NCI-H1105 (cell line): ENCODE data around the gene BDKRB2.
A peak's percentile ranks its signal among the peaks of the same experiment; 100 is the strongest.

Source experiments
- DNase-seq: peaks from one replicate; lab custom pipeline; 2025; lab: John Stamatoyannopoulos, UW

BDKRB2 gene

DNA sequence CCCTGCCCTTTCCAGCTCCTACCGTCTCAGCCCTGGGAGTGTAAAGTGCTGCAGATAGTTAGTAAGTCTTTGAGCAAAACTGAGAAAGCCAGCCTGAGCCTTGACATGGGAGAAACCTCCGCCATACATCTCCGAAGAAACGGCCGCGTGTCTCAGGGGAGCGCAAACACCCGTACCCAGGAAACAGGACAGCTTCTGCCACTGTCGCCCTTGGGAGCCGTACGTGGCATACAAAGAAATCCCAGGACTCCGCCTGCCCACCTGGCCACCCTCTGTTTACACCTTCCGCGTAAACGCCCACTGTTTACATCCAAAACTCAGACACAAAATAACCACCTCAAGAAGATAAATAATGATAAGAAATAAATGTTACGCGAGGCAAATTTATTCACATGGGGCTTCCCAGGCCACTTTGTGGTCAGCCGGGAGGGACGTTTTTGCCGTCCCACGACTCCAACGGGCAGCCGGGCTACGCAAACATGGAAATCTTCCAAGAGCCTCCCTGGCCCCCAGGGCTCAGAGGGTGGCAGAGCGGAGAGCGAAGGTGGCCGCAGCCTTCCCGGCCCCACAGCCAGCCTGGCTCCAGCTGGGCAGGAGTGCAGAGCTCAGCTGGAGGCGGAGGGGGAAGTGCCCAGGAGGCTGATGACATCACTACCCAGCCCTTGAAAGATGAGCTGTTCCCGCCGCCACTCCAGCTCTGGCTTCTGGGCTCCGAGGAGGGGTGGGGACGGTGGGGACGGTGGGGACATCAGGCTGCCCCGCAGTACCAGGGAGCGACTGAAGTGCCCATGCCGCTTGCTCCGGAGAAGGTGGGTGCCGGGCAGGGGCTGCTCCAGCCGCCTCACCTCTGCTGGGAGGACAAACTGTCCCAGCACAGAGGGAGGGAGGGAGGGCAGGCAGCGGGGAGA, at the start of gene BDKRB2:
BDKRB2 (plus strand) TSS at position 689 of the 908 bp plus-strand sequence. CDS start 32,269 bp downstream, outside the sequence.
- DNase-seq, result peak; percentile 86

DNA sequence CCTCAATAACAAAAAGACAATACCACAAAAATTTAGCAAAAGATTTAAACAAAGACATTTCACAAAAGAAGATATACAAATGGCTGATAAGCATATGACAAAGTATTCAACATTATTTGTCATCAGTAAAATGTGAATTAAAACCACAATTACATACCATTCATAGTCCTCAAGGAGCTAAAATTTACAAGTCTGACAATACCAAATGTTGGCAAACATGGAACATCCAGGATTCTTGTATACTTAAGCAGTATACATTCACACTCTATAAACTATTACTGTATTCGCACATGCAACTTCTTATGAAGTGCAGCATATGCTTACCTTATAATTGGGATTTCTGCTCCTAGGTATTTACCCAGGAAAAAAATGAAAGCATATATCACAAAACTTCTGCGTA, 49.7 kb upstream of the BDKRB2 start:
- no peak for DNase-seq

DNA sequence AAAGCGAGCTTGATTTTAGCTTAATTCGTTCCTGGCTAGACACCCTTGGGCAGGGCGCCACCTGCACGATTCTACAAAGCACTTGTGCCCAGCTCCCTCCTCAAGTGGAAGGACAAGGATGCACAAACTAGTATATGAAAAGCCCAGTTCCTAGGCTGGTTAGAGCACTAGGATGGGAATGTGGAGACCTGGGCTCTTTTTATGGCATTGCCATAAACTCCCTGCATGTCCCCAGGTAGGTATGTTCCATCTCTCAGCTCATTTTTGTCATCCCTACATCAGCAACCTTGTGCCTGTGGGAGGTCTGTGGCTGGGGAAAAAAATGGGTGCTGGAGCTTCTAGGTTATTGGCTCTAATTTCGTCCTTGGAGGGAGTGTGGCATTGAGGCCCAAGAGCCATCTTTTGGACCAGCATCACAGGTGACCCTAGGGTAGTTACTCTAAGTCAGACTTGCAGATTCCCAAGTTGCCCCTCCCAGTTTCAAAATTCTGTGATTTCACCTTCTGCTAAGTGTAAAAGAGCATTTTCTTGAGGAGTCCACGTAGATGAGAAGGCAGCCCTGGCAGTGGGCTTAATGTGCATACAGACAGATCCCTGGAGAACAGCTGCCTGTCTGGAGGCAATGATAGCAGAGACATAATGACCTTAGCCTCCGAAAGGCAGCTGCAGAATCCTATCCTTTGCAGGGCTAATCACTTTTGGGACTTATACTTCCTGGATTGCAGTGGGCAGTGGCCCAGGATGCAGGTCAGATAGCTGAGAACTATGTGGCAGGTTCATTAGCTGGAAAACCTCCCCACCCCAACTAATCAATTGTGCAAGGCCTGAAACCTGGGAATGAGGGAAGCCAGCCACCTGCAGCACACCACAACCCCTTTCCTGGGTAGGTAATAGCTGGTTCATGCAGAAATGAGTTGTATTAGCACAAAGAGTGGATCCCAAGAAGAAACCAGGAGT, 47.6 kb upstream of the BDKRB2 start:
- no peak for DNase-seq

DNA sequence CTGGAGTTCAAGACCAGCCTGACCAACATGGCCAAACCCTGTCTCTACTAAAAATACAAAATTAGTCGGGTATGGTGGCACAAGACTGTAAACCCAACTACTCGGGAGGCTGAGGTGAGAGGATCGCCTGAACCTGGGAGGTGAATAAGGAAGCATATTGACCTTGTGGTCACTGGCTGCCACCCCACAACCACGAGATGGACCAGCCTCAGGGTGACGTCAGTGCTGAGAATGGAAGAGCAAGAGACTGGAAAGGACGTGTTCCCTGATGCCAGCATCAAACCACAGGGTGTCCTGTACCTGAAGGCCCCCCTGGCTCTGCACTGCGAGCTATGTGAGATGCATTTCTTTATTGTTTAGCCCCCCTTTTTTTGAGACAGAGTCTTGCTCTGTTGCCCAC, 45.9 kb upstream of the BDKRB2 start:
- no peak for DNase-seq

DNA sequence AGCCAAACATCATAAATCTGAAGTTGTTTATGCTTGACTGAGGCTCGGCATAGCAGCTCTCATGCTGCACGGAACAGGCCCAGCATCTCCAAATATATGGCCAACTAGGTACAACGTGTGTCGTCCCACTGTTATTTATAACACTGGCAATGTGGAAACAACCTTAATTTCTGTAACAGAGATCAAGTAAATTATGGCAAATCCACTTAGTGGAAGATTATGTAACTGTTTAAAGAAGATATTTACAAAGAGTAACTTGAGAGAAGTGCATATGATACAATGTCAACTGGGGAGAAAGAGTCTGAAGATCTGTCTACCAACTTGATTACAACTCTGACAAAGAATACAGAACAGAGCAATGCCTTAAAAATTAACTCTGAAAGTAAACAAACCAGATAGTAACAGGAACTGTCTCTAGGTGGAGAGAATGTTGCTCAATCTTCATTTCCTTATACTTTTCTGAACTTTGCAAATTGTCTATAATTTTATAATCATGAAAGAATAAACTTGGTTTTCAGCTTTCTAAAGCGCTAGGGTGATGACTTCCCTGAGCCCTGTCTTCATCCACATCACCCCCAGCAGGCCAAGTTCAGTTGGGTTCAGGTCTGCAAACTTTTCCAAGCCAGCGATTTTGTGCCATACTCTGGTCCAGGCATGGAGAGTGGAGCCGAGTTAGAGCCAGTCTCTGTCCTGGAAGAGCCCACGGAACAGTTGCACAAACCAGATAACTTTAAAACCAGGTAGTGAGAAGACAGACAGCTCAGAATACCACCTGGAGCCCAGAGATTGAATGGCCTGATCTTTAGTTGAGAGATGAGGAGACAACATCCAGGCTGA, 44.3 kb upstream of the BDKRB2 start:
- no peak for DNase-seq

DNA sequence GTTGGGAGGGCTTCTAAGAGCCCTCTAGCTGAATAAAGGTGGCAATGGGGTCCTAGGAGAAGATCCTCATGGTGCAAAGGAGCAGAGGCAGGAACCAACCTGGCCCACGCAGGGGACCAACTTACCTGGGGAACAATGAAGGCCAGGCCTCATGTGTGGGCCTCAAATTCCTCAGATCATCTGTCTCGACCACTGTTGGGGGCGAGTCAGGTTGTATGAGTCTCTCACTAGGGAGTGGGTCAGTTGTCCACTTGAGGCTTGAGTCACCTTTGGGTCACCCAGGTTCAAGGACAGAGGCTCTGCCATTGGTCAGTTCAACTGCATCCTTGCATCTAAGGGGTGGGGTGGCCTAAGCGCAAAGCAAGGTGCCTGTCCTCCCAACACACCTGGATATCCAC, 43.7 kb upstream of the BDKRB2 start:
- no peak for DNase-seq

DNA sequence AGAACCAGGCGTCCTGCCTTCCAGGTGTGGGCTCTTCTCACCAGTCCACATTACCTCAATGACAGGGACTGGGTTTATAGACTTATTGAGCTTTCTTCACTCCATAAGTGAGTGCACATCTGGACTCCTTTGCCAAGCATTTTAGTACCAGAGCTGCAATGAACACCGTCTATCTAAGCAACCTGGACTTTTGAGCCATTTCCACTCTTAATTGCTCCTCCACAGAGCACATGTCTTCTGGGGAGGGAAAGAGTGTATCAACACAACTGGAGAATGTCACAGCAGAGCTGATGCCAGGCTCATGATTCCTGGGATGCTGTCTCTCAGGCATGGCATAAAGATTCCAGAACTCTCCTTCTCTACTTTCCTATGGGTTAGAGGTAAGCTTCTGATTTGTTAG, 43.0 kb upstream of the BDKRB2 start:
- no peak for DNase-seq

DNA sequence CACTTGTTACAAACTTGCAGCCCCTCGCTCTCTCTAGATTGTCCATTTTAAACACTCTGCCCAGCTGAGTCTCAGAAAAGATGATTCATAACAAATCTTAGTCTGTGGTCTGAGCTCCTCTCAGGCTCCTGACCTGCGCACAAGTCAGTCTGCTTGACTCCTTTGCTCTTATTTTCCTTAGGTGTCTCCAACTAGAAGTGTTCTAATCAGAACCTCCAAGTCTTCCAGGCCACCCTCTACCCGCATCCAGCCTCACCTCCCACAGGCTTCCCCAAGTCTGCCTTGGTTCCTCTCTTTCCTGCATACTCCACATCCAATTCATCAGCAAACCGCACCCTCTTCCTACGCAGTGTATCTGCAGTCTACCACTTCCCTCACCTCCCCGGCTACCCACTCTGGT, 42.4 kb upstream of the BDKRB2 start:
- DNase-seq, result no peak

DNA sequence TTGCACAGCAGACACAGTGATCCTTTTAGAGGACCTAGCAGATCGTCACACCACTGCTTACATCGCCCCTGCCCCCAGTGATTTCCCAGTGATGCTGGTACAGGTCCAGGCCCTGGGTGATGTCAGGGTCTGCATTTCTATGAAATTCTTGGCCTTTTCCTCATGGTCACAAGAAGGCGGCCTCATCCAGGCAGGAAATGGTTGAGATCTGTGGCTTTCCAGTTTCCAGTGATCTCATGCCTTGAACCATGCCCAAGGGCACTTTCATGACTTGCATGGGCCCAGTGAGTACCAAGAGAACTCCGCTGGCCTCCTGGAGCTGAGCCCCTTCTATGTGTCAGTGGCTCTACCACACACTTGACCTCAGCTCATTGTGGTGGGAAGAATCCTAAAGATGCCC, 41.9 kb upstream of the BDKRB2 start:
- DNase-seq, result no peak

DNA sequence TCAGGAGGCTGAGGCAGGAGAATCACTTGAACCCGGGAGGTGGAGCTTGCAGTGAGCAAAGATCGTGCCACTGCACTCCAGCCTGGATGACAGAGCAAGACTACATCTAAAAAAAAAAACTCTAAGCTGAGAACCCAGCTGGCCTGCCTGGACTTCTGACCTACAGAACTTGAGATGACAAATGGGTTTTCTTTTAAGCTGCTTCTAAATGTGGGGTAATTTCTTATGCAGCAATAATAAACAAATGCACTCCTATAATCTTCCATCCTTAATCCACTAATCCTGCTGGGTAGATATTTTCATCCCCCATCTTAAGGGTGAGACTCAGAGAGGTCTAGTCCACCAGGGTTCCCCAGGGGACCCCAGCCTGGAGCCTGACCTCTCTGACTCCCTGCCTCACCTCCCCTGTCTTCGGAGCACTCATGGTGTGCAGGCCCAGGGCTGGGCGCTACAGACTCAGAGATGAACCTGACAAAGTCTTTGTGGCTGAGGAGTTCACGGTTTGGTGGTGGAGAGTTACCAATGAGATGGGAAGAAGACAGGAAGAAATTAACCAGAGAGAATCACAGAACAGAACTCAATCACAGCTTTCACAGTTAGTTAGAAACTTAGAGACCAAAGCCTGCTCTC, 39.7 kb upstream of the BDKRB2 start:
- DNase-seq, result no peak

DNA sequence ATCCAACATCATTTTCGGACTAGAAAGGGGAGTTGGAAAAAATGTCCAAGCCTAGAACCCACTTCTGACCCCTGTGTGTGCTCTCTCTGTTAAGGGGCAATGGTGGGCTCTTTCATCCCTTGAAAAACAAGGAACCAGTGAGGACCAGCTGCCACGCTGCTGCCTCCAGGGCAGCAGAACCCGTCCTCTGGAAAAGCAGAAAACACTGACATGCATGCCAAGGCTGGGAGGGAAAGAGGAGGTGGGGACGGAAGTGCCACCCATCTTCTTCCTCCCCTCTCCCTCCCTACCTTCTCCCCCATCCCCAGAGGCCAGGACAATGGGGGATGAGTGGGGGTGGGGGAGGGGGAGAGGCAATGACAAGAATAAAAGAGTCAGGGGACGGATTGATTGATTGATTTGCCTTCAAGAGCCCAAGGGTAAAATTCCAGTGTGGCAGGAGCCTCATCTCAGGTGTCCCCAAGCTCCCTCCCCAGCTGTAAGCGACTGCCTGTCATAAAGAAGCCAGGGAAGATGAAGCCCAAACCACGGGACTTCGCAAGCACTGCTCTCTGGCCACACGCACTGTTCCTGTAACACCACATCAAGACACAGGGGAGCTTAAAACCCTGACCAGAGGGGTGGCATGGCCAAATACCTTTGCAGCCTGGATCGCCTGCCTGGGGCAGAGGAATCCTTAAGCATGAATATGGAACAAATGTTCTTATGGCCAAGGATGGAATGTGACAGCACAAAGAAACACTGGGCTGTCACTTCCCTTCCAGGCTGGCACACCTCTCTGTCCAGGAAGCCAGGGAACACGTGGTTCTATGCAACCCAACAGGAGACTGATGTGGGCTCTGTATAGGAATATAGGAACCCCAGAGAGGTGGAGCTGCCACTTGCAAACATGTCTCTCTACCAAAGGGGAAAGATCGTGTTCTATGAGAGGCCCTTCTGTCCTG, 38.9 kb upstream of the BDKRB2 start:
- no peak for DNase-seq

DNA sequence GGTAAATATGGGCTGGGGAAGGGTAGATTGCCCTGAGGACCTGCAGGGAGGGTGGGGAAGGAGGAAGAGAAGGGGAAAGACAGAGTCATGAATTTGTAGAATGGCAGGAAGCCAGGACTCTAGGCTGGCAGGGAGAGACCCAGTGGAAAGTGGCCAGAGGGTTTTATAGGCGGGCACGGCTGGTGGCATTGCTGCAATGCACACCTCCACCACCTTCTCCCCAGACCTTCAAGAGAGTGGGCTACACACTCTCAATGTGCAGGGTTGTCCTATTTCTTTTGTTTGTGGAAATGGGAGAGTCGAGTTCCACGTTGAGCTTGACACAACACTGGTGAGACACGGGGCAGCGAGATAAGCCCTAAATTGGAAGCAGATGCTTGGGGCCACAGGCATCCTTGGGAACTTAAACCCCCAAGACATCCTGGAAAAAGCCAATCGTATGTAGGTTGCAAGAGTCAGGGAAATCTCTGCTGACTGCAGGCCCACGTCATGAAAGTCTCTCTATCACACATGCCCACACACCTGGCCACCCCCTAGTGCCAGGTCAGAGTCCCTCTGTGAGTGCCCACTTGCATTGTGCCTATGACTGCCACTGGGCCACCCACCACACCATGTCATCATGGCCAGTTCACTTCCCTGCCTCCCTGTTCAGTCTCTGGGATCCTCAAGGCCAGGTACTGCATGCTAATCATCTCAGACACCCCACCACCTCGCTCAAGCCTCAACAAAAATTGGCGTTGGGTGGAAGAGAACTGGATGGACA, 38.0 kb upstream of the BDKRB2 start:
- DNase-seq, result no peak

DNA sequence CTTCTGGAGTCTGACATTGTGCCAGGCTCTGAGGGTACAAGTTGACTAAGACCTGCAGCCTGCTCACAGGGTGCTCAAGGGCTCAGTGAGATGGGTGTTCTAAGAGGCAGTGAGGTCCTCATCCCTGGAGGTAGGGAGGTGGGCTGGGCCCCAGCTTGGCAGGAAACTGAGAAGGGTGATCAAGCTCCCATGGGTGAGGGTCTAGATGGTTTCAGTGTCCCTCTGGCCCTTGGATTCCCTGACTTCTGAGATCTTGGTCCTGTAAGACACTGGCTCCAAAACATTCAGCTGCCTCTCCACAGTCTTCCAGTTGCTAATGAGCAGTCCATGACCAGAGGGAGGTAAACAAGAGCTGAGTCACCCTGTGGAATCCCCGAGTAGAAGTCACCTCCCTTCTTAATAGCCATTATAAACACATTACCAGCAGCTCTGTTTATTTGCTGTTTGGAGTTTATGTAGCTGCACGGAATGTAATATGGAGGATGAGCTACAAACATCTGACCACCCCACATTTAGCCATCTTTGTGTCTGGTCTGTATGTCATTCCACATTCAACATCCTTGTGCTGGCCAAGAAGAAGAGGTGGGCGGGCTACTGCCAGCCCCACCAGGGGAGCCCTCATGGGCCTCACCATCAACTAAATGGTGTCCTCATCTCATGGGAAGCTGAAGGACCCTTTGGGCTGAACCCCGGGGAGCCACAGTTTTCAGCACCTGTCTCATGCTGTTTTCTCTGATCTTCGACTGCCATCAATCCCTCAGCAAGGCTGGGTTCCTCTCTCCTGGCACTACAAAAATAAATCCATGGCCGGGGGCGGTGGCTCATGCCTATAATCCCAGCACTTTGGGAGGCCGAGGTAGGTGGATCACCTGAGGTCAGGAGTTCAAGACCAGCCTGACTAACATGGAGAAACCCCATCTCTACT, 37.2 kb upstream of the BDKRB2 start:
- DNase-seq, result no peak

DNA sequence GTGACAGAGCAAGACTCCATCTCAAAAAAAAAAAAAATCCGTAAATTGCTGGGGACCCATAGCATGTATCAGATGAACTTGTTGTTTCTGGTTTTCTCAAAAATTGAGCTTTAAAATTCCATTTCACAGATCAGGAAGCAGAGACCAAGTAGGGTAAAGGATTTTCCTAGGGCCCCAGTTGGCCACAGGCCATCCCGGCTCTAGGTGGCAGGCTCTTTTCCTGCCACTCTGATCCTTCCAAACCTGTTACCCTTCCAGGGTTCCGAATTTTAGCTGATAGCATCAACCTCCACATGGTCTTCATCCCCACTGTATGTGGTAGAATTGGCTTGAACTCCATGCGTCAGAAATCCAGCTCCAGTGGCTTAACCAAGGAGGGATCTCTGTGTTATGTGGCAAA, 36.1 kb upstream of the BDKRB2 start:
- no peak for DNase-seq

DNA sequence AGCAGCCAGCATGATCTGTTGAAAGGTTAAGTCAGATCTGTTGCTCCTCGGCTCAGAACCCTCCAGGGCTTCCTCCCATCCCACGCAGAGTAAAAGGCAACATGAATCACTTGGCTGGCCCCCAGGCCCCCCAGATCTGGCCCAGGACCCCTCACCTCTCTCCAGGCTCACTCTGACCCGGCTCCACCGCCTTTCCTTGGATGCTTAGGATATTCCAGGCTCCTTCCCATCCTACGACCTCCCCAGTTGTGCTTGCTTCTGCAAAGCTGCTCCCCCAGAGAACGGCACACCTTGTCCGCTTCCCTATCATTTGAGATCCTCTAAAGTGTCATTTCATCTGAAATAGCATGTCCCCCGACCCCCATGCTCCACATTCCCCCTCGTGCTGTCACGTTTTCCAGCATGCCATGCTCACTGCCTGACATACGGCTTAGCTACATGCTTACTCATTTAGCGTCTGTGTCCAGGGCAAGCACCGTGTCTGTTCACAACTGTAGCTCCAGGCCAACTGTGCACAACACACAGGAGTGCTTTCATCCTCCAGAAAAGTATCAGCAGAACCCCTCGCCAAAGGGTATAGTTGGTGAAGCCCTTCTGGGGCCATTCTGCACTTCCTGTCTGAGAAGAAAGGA, 33.6 kb upstream of the BDKRB2 start:
- DNase-seq, result no peak

DNA sequence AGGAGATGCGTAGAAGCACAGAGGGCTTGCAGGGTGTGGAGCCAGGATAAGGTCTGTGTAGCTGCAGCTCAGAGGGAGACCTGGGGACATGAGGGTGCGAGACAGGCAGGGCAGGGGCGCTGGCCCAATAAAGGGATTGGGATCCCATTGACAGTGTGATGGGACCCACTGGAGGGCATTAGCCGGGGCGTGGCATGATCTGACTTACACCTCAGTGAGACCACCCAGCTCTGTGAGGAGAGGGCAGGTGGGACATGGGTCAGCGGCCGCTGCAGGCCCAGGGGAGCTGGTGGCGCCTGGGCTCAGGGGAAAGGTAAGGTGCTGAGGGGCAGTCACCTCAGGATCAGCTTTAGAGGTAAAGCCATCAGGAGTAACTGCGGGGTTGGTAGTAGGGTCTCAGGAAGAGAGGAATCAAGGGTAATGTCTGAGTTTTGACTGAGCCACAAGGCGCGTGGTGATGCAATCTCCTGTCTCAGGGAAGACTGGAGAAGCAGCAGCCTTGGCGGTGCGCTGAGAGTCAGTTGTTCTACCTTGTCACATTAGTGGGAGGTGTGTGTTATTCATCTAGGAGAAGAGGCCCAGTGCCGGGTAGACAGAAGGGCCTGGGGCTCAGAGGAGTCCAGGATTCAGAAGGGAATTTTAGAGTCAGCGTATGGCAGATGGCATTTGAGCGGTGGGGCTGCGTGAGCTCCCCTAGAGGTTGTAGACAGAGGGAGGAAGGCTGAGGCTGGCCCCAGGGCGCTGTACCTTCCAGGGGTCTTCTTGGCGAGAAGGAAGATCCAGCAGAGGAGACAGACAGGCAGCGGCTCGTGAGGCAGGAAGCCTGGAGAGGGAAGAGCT, 30.8 kb upstream of the BDKRB2 start:
- DNase-seq, result no peak

DNA sequence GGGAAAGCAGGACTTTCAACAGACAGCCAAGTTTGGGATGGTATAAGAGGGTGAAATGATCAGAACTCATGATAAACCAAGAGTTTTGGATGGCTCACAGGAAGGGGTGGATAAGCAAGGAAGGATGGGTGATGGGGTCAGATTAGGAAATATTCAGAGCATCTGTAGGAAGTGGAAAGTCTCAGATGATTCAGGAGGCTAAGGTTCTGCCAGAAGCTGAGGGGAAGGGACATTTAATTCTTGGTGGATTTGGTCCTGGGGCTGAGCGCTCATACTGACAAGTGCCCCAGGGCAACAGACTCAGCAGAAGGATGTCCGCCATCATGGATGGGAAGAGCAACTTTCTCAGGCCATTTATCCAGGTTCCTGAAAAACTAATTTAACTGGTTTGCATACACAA, 28.4 kb upstream of the BDKRB2 start:
- no peak for DNase-seq
